GM12878 (cell line): ENCODE results near the gene POU2F1.

ENCODE experiments used
- CBX5 ChIP-seq: sonication (generic); IDR thresholded peaks from 2 replicates; pipeline ENCODE4 v1.6.1; 2016; ENCODE audit warnings: low read depth, moderate library complexity, mild to moderate bottlenecking, inconsistent platforms
- CREB1 ChIP-seq: IDR thresholded peaks from 2 replicates; pipeline ENCODE4 v1.6.1; 2012; ENCODE audit warnings: low read depth, mild to moderate bottlenecking, inconsistent platforms
- EP300 ChIP-seq, 2 experiments: fragments of 150-350 bp in 1 of 2; IDR thresholded peaks; 2 replicates each; pipeline ENCODE4 v1.6.1; 2011 to 2012; ENCODE audit warnings: low read depth in 2 of 2, low read length in 2 of 2, borderline replicate concordance in 1 of 2, improper control_type of control experiment in 1 of 2, inconsistent platforms in 1 of 2; ENCODE audit not compliant: control insufficient read depth in 1 of 2
- ETV6 ChIP-seq, 2 experiments: fragments of 450-650 bp in 1 of 2; IDR thresholded peaks in 1 of 2; conservative IDR thresholded peaks in 1 of 2; 2 replicates each; pipeline ENCODE4 v1.6.1; 2014; ENCODE audit warnings: antibody characterized with exemption in 1 of 2, borderline replicate concordance in 1 of 2, low read depth in 1 of 2, mild to moderate bottlenecking in 1 of 2, moderate library complexity in 1 of 2
- FOXM1 ChIP-seq: IDR thresholded peaks from 2 replicates; pipeline ENCODE4 v1.6.1; 2012; ENCODE audit warnings: low read depth, mild to moderate bottlenecking, inconsistent platforms, low read length, moderate library complexity
- IKZF1 ChIP-seq: fragments of 450-650 bp; conservative IDR thresholded peaks from 2 replicates; pipeline ENCODE4 v1.6.1; 2017; ENCODE audit warnings: antibody characterized with exemption, mild to moderate bottlenecking
- MEF2B ChIP-seq: fragments of 450-650 bp; IDR thresholded peaks from 2 replicates; pipeline ENCODE4 v1.6.1; 2018; ENCODE audit warnings: mild to moderate bottlenecking, moderate library complexity; ENCODE audit not compliant: partially characterized antibody, poor library complexity, severe bottlenecking
- NFYB ChIP-seq: IDR thresholded peaks from 2 replicates; pipeline ENCODE4 v1.6.1; 2011; ENCODE audit warnings: low read depth, mild to moderate bottlenecking, low read length, improper control_type of control experiment, moderate library complexity; ENCODE audit not compliant: insufficient read depth
- TCF12 ChIP-seq: IDR thresholded peaks from 2 replicates; pipeline ENCODE4 v1.6.1; 2011; ENCODE audit warnings: low read depth, mild to moderate bottlenecking, low read length
- USF2 ChIP-seq: IDR thresholded peaks from 2 replicates; pipeline ENCODE4 v1.6.1; 2011; ENCODE audit warnings: low read depth, low read length, improper control_type of control experiment, borderline replicate concordance
- ZBTB11 ChIP-seq: fragments of 450-650 bp; formaldehyde crosslinking; IDR thresholded peaks from 2 replicates; pipeline ENCODE4 v1.5.0; 2022; ENCODE audit warnings: mild to moderate bottlenecking, missing genetic modification characterization
- ZNF622 ChIP-seq: fragments of 450-650 bp; IDR thresholded peaks from 2 replicates; pipeline ENCODE4 v1.6.1; 2017; ENCODE audit warnings: mild to moderate bottlenecking, inconsistent platforms
- TF ChIP-seq, protein P1 (sequence below), 3 experiments: IDR thresholded peaks in 2 of 3; conservative IDR thresholded peaks in 1 of 3; 2 replicates each; pipeline ENCODE4 v1.5.1; 2011; ENCODE audit warnings: low read depth in 3 of 3, low read length in 3 of 3, mild to moderate bottlenecking in 3 of 3, control low read depth in 2 of 3, moderate library complexity in 2 of 3, inconsistent platforms in 1 of 3, mixed read lengths in 1 of 3; ENCODE audit not compliant: control insufficient read depth in 2 of 3, insufficient read depth in 1 of 3; ENCODE audit errors: extremely low read depth in 1 of 3

GRCh38 chr1:167344112-167344511 lies 123.4 kb downstream of the POU2F1 start:
- TF ChIP-seq ZBTB11 (CRISPR knock-in tag) (no peak), MEF2B (no peak), CREB1 (no peak), EP300 (IDR thresholded peaks at IDR 0.05; ENCODE audit: borderline replicate concordance in 1 of 2, control insufficient read depth in 1 of 2, low read depth in 2 of 2, low read length in 2 of 2) (no peak), CBX5 (no peak), FOXM1 (no peak), NFYB (no peak), ZNF622 (no peak), IKZF1 (no peak), TCF12 (no peak), ETV6 (conservative IDR thresholded peaks at IDR 0.05 in 1 of 2, IDR thresholded peaks at IDR 0.05 in 1 of 2; ENCODE audit: borderline replicate concordance in 1 of 2, low read depth in 1 of 2) (no peak), USF2 (no peak)
- TF ChIP-seq, protein P1, sequence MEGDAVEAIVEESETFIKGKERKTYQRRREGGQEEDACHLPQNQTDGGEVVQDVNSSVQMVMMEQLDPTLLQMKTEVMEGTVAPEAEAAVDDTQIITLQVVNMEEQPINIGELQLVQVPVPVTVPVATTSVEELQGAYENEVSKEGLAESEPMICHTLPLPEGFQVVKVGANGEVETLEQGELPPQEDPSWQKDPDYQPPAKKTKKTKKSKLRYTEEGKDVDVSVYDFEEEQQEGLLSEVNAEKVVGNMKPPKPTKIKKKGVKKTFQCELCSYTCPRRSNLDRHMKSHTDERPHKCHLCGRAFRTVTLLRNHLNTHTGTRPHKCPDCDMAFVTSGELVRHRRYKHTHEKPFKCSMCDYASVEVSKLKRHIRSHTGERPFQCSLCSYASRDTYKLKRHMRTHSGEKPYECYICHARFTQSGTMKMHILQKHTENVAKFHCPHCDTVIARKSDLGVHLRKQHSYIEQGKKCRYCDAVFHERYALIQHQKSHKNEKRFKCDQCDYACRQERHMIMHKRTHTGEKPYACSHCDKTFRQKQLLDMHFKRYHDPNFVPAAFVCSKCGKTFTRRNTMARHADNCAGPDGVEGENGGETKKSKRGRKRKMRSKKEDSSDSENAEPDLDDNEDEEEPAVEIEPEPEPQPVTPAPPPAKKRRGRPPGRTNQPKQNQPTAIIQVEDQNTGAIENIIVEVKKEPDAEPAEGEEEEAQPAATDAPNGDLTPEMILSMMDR (IDR thresholded peaks at IDR 0.05 in 2 of 3, conservative IDR thresholded peaks at IDR 0.05 in 1 of 3; ENCODE audit: control insufficient read depth in 2 of 3, extremely low read depth in 1 of 3, insufficient read depth in 1 of 3, low read depth in 3 of 3, low read length in 3 of 3) = no peak
